HG03575 (cell line): ENCODE measurements around the gene NRXN3.

ENCODE experiments used
- ATAC-seq: cut with Tn5 transposase; IDR thresholded peaks from one replicate; pipeline ENCODE4 v1.9.1; 2021; ENCODE audit not compliant: unreplicated experiment, insufficient number of reproducible peaks, low FRiP score; ENCODE audit errors: extremely low read depth

NRXN3 gene

GRCh38 chr14:78307671-78308070 lies 137.5 kb downstream of the NRXN3 start:
- no peak for ATAC-seq

- ATAC-seq = no peak
These were observed 137.9 kb downstream of the NRXN3 start for GRCh38 chr14:78308079-78308478.

- no peak for ATAC-seq
These were observed 140.1 kb downstream of the NRXN3 start for GRCh38 chr14:78310272-78310671.

GRCh38 chr14:78313499-78313898 lies 143.3 kb downstream of the NRXN3 start:
- ATAC-seq = no peak

GRCh38 chr14:78314484-78314883 lies 144.3 kb downstream of the NRXN3 start:
- ATAC-seq = no peak

- ATAC-seq = no peak
These were observed 145.9 kb downstream of the NRXN3 start for GRCh38 chr14:78316052-78316451.

- ATAC-seq = no peak
These were observed 146.6 kb downstream of the NRXN3 start for GRCh38 chr14:78316786-78317185.

GRCh38 chr14:78319406-78319805 lies 149.2 kb downstream of the NRXN3 start:
- no peak for ATAC-seq

GRCh38 chr14:78319887-78320635 lies 149.9 kb downstream of the NRXN3 start:
- ATAC-seq = no peak

- no peak for ATAC-seq
These were observed 154.2 kb downstream of the NRXN3 start for GRCh38 chr14:78324353-78324752.

- ATAC-seq = no peak
These were observed 155.7 kb downstream of the NRXN3 start for GRCh38 chr14:78325911-78326310.

GRCh38 chr14:78327426-78328221 lies 157.5 kb downstream of the NRXN3 start:
- ATAC-seq = no peak

GRCh38 chr14:78329371-78329770 lies 159.2 kb downstream of the NRXN3 start:
- no peak for ATAC-seq

- no peak for ATAC-seq
These were observed 165.4 kb downstream of the NRXN3 start for GRCh38 chr14:78335531-78335930.

- no peak for ATAC-seq
These were observed 170.1 kb downstream of the NRXN3 start for GRCh38 chr14:78340250-78340649.

- no peak for ATAC-seq
These were observed 171.7 kb downstream of the NRXN3 start for GRCh38 chr14:78341827-78342389.

- ATAC-seq = no peak
These were observed 172.7 kb downstream of the NRXN3 start for GRCh38 chr14:78342879-78343278.

- no peak for ATAC-seq
These were observed 174.1 kb downstream of the NRXN3 start for GRCh38 chr14:78344290-78344689.

- ATAC-seq = no peak
These were observed 175.1 kb downstream of the NRXN3 start for GRCh38 chr14:78345131-78345744.

- no peak for ATAC-seq
These were observed 176.6 kb downstream of the NRXN3 start for GRCh38 chr14:78346747-78347146.
